Keratinocyte (primary cell): Measurements from ENCODE around the gene LGALS14. TPM values are rescaled to one million over a fixed set of nuclear protein-coding genes. Genes with fewer than 3 reads are reported as not detected.

ENCODE experiments used
- DNase-seq: peaks from one replicate; pipeline ENCODE4 v3.0.0-alpha.2; 2011; ENCODE audit warnings: low read depth, missing footprints, low spot score
- FAIRE-seq: peaks from 2 replicates; lab custom pipeline; 2011; peaks lifted over from hg19 to GRCh38; lab: Jason Lieb, UNC
- H2AFZ ChIP-seq: 2 replicates; pipeline ENCODE4 v1.6.0; 2012; ENCODE audit warnings: low read length, control low read depth, inconsistent platforms; ENCODE audit not compliant: control insufficient read depth
- H3K27ac ChIP-seq: 2 replicates; pipeline ENCODE4 v1.5.1; 2011; ENCODE audit warnings: low read length; ENCODE audit not compliant: control insufficient read depth, insufficient read depth
- H3K27me3 ChIP-seq: 3 replicates; pipeline ENCODE4 v1.6.0; 2011; ENCODE audit warnings: low read length; ENCODE audit not compliant: control insufficient read depth, insufficient read depth; ENCODE audit errors: extremely low read depth
- H3K36me3 ChIP-seq, 2 experiments: 2 replicates in 1 of 2; 3 replicates in 1 of 2; pipeline ENCODE4 v1.5.1; 2011; ENCODE audit warnings: low read length in 2 of 2, mild to moderate bottlenecking in 1 of 2; ENCODE audit not compliant: control insufficient read depth in 2 of 2, insufficient read depth in 2 of 2; ENCODE audit errors: extremely low read depth in 1 of 2
- H3K4me1 ChIP-seq: 3 replicates; pipeline ENCODE4 v1.5.1; 2011; ENCODE audit warnings: low read length; ENCODE audit not compliant: control insufficient read depth, insufficient read depth; ENCODE audit errors: extremely low read depth
- H3K4me2 ChIP-seq: 3 replicates; pipeline ENCODE4 v1.6.0; 2011; ENCODE audit warnings: low read depth, low read length; ENCODE audit not compliant: control insufficient read depth, insufficient read depth; ENCODE audit errors: extremely low read depth
- H3K4me3 ChIP-seq, 3 experiments: fragments of 200-600 bp in 1 of 3; sonication (generic) in 1 of 3; 2 replicates in 2 of 3; 3 replicates in 1 of 3; pipeline ENCODE4 v1.5.1; 2011 to 2016; ENCODE audit warnings: low read length in 3 of 3, mild to moderate bottlenecking in 3 of 3, control low read depth in 2 of 3, inconsistent platforms in 1 of 3, low read depth in 1 of 3, mixed read lengths in 1 of 3, mixed run types in 1 of 3, moderate library complexity in 1 of 3; ENCODE audit not compliant: control insufficient read depth in 2 of 3, insufficient read depth in 2 of 3; ENCODE audit errors: extremely low read depth in 1 of 3
- H3K79me2 ChIP-seq: 2 replicates; pipeline ENCODE4 v1.6.0; 2012; ENCODE audit warnings: low read length; ENCODE audit not compliant: control insufficient read depth, insufficient read depth
- H3K9ac ChIP-seq: 3 replicates; pipeline ENCODE4 v1.6.0; 2011; ENCODE audit warnings: low read length; ENCODE audit not compliant: control insufficient read depth, insufficient read depth; ENCODE audit errors: extremely low read depth
- H3K9me1 ChIP-seq: 3 replicates; pipeline ENCODE4 v1.6.0; 2011; ENCODE audit warnings: low read length; ENCODE audit not compliant: control insufficient read depth, insufficient read depth; ENCODE audit errors: extremely low read depth
- H3K9me3 ChIP-seq: 2 replicates; pipeline ENCODE4 v1.5.1; 2012; ENCODE audit warnings: low read depth, low read length; ENCODE audit not compliant: control insufficient read depth
- H4K20me1 ChIP-seq: 3 replicates; pipeline ENCODE4 v1.6.0; 2011; ENCODE audit warnings: low read length; ENCODE audit not compliant: control insufficient read depth, insufficient read depth; ENCODE audit errors: extremely low read depth
- EZH2 ChIP-seq: IDR thresholded peaks from one replicate; pipeline ENCODE4 v1.6.1; 2012; ENCODE audit warnings: inconsistent platforms, mild to moderate bottlenecking, low read length, moderate library complexity
- dilution Hi-C: fragments of 300-500 bp; cut with MboI; formaldehyde crosslinking; loops from one replicate; pipeline ENCODE4 v1.7.0; 2020; ENCODE audit warnings: low sequenced_read_pairs; ENCODE audit not compliant: extremely low pct_ligation_motif_present
- polyA plus RNA-seq, 5 experiments: library from polyadenylated mRNA; depleted of rRNA in 3 of 5; stranded (reverse) in 3 of 5; stranded (forward) in 1 of 5; unstranded in 1 of 5; fragments of >200 nt; gene quantifications; 1 replicate in 1 of 5; 2 replicates in 3 of 5; 3 replicates in 1 of 5; pipeline versions ENCODE4 v1.2.1 to v1.2.3, GENCODE V29; 2011 to 2012; ENCODE audit warnings: missing spikeins in 2 of 5, low read depth in 1 of 5, low replicate concordance in 1 of 5
- TF ChIP-seq, protein P1 (sequence below), 3 experiments: IDR thresholded peaks in 1 of 3; conservative IDR thresholded peaks in 1 of 3; optimal IDR thresholded peaks in 1 of 3; 2 replicates in 2 of 3; 3 replicates in 1 of 3; pipeline versions ENCODE3 to v1.5.1; 2011; ENCODE audit warnings: low read length in 3 of 3, mild to moderate bottlenecking in 3 of 3, moderate library complexity in 2 of 3, control low read depth in 1 of 3, inconsistent platforms in 1 of 3; ENCODE audit not compliant: insufficient read depth in 2 of 3; ENCODE audit errors: extremely low read depth in 1 of 3

LGALS14 gene
- polyA plus RNA-seq, 1 donor (not counting 4 experiments of a cell fraction or from before 2014, with no cell fraction given), result not detected

DNA sequence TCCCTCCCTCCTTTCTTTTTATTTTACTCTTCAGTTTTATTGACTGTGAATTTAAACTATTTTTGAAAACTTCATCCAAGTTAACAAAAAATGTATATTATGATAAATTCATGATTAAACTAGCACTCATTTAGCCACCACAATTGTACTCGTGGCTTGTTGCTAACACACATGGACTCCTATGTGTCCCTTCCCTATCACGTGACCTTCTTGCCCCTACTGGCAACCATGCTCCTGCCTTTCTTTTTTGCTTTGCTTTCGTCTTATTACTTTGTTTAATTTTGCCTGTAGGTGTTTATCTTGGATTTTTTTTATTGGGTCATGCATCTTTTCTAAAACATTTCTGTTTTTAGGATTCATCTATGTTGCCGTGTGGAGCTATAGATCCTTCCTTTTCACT lies 25.3 kb downstream of the LGALS14 start:
- no peak for FAIRE-seq

DNA sequence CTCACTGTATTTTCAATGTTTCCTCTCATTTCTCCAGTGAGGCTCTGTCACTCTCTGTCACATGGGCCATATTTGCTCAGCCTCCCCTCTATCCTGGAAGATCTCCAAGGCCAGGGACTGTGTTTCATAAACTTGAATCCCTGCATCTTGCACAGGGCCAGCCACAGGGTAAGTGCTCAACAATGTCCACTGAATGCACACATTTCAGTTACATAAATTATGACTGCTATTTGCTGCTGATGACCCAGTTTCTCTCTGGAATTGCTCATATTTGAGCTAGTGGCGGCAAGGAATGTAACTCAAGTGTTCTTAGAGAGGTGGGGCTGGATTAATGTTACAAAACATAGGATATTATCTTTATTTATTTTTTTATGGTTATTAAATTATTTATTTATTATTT lies 27.4 kb downstream of the LGALS14 start:
- no peaks in the 10 kb centered on the region for H3K79me2 ChIP-seq
- no peak overlapping the region for H3K4me3 ChIP-seq
- no peaks in the 10 kb centered on the region for H3K4me1 ChIP-seq
- no peak overlapping the region for H3K4me2 ChIP-seq
- DNase-seq (no peak), FAIRE-seq (no peak)
- H3K9me3 ChIP-seq, result no peaks in the 10 kb centered on the region
- H3K9me1 ChIP-seq, result no peaks in the 10 kb centered on the region
- no peaks in the 10 kb centered on the region for H3K27me3 ChIP-seq
- H3K36me3 ChIP-seq, result no peaks in the 10 kb centered on the region
- H4K20me1 ChIP-seq, result no peaks in the 10 kb centered on the region
- H2AFZ ChIP-seq, result no peak overlapping the region
- no peak overlapping the region for H3K9ac ChIP-seq
- dilution Hi-C loops, result no loop called here
- H3K27ac ChIP-seq, result no peak overlapping the region
- TF ChIP-seq, protein P1, sequence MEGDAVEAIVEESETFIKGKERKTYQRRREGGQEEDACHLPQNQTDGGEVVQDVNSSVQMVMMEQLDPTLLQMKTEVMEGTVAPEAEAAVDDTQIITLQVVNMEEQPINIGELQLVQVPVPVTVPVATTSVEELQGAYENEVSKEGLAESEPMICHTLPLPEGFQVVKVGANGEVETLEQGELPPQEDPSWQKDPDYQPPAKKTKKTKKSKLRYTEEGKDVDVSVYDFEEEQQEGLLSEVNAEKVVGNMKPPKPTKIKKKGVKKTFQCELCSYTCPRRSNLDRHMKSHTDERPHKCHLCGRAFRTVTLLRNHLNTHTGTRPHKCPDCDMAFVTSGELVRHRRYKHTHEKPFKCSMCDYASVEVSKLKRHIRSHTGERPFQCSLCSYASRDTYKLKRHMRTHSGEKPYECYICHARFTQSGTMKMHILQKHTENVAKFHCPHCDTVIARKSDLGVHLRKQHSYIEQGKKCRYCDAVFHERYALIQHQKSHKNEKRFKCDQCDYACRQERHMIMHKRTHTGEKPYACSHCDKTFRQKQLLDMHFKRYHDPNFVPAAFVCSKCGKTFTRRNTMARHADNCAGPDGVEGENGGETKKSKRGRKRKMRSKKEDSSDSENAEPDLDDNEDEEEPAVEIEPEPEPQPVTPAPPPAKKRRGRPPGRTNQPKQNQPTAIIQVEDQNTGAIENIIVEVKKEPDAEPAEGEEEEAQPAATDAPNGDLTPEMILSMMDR (optimal IDR thresholded peaks at IDR 0.05 in 1 of 3, IDR thresholded peaks at IDR 0.05 in 1 of 3, conservative IDR thresholded peaks at IDR 0.05 in 1 of 3; ENCODE audit: extremely low read depth in 1 of 3, insufficient read depth in 2 of 3, low read length in 3 of 3), result no peak
- TF ChIP-seq EZH2, result no peak

More for the DNA sequence above, 25.3 kb downstream of the LGALS14 start:
- Histone ChIP-seq H3K9me3 (no peaks in the 10 kb centered on the region), H3K4me1 (no peaks in the 10 kb centered on the region), H3K27me3 (no peaks in the 10 kb centered on the region), H3K4me3 (no peak overlapping the region), H3K9me1 (no peaks in the 10 kb centered on the region), H3K4me2 (no peak overlapping the region), H2AFZ (no peak overlapping the region), H3K79me2 (no peaks in the 10 kb centered on the region), H3K9ac (no peak overlapping the region), H3K36me3 (no peaks in the 10 kb centered on the region), H4K20me1 (no peaks in the 10 kb centered on the region), H3K27ac (no peak overlapping the region)
- DNase-seq, result no peak
- TF ChIP-seq, protein P1 (optimal IDR thresholded peaks at IDR 0.05 in 1 of 3, IDR thresholded peaks at IDR 0.05 in 1 of 3, conservative IDR thresholded peaks at IDR 0.05 in 1 of 3; ENCODE audit: extremely low read depth in 1 of 3, insufficient read depth in 2 of 3, low read length in 3 of 3), result no peak
- TF ChIP-seq EZH2, result no peak
- dilution Hi-C loops, result no loop called here
